Activated CD4-positive, alpha-beta memory T cell treated with anti-CD3 and anti-CD28 coated beads for 36 hours (primary cell): ENCODE results near the gene KIRREL3. TPM values are rescaled to one million over a fixed set of nuclear protein-coding genes. Genes with fewer than 3 reads are reported as not detected.

Experiments
- CTCF ChIA-PET: fragments of 350-600 bp; sonication (Branson Sonifier 250); formaldehyde crosslinking; loops from one replicate; lab custom pipeline; 2021; ENCODE audit warnings: antibody characterized with exemption, inconsistent platforms; lab: Charles Lee
- POLR2A ChIA-PET: fragments of 350-600 bp; sonication (Branson Sonifier 250); formaldehyde crosslinking; loops from one replicate; lab custom pipeline; 2021; ENCODE audit warnings: antibody characterized with exemption; lab: Charles Lee
- DNase-seq: peaks from one replicate; pipeline ENCODE4 v3.0.0-alpha.2; 2020
- H3K27ac Mint-ChIP-seq: one replicate; pipeline ENCODE4 v1.8.0; 2021; ENCODE audit warnings: mixed read lengths
- H3K27me3 Mint-ChIP-seq: one replicate; pipeline ENCODE4 v1.8.0; 2021; ENCODE audit warnings: mixed read lengths
- H3K36me3 Mint-ChIP-seq: one replicate; pipeline ENCODE4 v1.8.0; 2021; ENCODE audit warnings: mixed read lengths
- H3K4me1 Mint-ChIP-seq: one replicate; pipeline ENCODE4 v1.8.0; 2021; ENCODE audit warnings: low read depth, mixed read lengths
- H3K4me3 Mint-ChIP-seq: one replicate; pipeline ENCODE4 v1.8.0; 2021; ENCODE audit warnings: mild to moderate bottlenecking, mixed read lengths
- H3K9me3 Mint-ChIP-seq: one replicate; pipeline ENCODE4 v1.8.0; 2021; ENCODE audit warnings: mixed read lengths
- intact Hi-C: fragments of 100-400 bp; cut with micrococcal nuclease; formaldehyde crosslinking; loops from one replicate; pipeline ENCODE4 v1.15.1; 2023
- total RNA-seq, 2 experiments: library from RNA; stranded (reverse); gene quantifications; one replicate each; pipeline ENCODE4 v1.2.3, GENCODE V29; 2021

The KIRREL3 gene
- total RNA-seq, 2 experiments from 2014 or later: not detected

DNA sequence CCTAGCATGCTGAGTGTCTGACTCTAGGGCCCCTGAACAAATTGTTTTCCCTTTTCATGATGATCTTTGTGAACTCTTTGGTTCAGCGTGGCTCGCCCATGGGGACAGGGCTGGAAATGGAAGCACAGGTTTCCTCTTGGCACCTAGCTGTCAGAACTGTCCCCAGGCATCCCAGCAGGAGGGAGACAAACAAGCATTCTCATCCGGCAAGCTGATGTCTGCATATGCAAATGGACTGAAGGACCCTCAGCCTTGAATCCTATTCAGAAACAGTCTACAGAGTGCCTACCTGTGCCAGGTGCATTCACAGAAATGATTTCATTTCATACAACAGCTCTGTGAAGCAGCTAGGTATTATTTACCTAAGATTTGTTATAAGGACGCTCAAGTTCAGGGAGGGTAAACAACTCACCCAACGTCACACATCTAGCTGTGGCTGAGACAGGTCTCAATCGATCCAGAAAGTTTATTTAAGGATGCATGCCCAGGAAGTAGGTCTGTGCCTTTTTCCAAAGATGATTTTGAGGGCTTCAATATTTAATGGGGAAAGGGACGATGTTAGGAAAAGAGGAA lies 176.4 kb downstream of the KIRREL3 start:
- Mint-ChIP-seq H3K4me1 (no peaks in the 10 kb centered on the region), H3K4me3 (no peak overlapping the region), H3K27me3 (no peaks in the 10 kb centered on the region), H3K27ac (no peak overlapping the region), H3K9me3 (no peaks in the 10 kb centered on the region), H3K36me3 (no peaks in the 10 kb centered on the region)
- ChIA-PET CTCF (no interaction called here), POLR2A (no interaction called here)
- DNase-seq: no peak
- intact Hi-C loops: no loop called here

DNA sequence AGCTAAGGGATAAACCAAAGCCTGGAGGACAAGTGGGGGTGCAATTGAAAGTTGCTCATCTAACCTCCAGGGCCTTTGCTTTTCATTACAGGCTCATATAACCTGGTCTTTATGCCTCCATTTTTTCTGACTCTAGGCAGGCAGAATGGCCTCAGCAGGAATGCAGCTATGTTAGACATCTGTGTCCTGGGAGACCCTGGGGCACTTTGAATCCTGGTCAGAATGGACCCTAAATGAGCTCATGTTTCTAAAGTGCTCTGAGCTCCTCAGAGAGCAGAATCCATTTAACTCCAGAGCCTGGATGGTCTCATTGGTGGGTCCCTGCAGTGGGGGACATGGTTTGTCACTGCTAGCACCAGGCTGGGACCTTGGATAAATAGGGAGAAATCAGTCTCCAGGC lies 177.3 kb downstream of the KIRREL3 start:
- ChIA-PET CTCF (no interaction called here), POLR2A (no interaction called here)
- H3K4me3 Mint-ChIP-seq: no peak overlapping the region
- DNase-seq: no peak
- intact Hi-C loops: no loop called here
- no peaks in the 10 kb centered on the region for H3K36me3 Mint-ChIP-seq
- no peaks in the 10 kb centered on the region for H3K27me3 Mint-ChIP-seq
- H3K9me3 Mint-ChIP-seq: no peaks in the 10 kb centered on the region
- H3K27ac Mint-ChIP-seq: no peak overlapping the region
- H3K4me1 Mint-ChIP-seq: no peaks in the 10 kb centered on the region

DNA sequence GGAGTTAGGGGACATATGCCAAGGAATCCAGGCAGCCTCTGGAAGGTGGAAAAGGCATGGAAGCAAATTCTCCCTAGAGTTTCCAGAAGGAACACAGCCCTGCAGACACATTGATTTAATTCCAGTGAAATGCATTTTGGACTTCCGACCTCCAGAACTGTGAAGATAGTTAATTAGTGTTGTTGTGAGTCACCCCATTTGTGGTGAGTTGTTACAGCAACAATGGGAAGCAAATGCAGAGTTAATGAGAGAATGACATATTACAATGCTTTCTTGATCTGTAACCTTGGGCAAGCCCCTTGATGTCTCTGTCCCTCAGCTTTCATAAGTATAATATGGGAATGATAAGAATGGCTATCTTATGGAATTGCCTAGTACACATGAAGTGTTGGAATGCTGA lies 178.7 kb downstream of the KIRREL3 start:
- Mint-ChIP-seq H3K4me1 (no peaks in the 10 kb centered on the region), H3K9me3 (no peaks in the 10 kb centered on the region), H3K4me3 (no peak overlapping the region), H3K27me3 (no peaks in the 10 kb centered on the region), H3K36me3 (no peaks in the 10 kb centered on the region), H3K27ac (no peak overlapping the region)
- DNase-seq: no peak
- intact Hi-C loops: no loop called here
- ChIA-PET POLR2A (no interaction called here), CTCF (interaction anchor here (1.5 kb wide), 1 partner anchor 169 kb away, joined by 3 read pairs; no protein-coding TSS in a partner anchor)

DNA sequence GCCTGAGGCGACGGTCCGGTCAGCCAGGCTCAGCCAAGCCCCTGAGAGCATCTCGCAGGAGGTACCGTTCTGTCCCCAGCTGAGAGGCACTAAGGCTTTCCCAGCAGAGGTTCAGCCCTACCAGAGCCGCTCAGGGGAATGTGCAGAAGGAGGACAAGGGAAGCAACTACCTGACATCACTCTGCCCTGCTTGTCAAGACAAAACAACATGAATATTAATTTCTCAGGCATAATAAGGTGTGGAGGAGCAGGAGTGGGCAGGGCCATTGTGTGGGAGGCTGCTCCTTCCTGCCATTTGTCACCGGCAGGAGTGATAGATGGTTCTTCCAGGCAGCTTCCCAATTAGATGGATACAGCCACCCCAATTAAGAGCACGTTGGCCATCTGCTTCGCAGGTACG lies 181.4 kb downstream of the KIRREL3 start:
- H3K36me3 Mint-ChIP-seq: no peaks in the 10 kb centered on the region
- H3K27ac Mint-ChIP-seq: no peak overlapping the region
- no peak for DNase-seq
- intact Hi-C loops: no loop called here
- no peak overlapping the region for H3K4me3 Mint-ChIP-seq
- peaks cover 3% of the 10 kb centered on the region for H3K27me3 Mint-ChIP-seq
- POLR2A ChIA-PET: no interaction called here
- no peaks in the 10 kb centered on the region for H3K4me1 Mint-ChIP-seq
- H3K9me3 Mint-ChIP-seq: no peaks in the 10 kb centered on the region
- CTCF ChIA-PET: no interaction called here

DNA sequence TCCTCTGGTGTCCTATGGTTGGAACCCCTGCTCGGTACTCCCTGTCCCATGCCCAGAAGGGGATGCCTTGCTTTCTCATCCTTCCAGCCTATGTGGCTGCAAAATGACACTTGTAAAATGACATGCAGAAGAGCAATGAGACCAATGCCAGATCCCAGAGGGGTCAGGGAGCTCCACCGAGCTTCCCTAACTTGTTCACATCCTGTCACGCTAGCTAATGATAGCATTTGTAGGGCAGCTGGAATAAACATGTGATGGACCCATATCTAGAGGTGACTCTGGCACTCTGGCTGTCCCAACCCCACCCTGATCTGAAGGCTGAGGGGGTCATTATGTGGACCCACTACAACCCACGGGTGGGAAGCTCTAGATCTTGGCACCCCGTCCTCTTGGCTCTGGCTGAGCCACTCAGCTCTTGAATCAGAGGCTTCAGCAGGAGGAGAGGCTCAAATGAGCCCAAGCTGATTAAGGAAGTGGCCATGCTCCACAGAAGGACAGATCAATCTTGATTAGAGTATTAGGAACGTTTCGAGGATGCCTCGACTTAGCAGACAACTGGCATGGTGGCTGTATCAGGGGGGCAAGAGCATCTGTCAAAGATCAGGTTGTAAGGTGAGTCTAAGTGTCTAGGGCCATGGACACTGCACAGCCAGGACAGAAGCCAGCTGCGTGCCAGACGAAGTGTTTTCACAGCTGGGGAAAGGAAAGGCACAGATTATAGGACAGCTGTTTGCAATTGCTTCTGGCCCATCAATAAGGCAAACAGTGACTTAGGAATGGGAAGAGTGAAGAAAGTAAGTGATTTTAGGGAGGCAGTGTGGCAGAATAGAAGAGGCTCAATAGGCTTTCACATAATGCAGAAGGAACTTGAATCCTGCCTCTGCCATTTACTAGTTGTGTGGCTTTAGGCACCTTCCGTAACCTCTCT lies 182.8 kb downstream of the KIRREL3 start:
- CTCF ChIA-PET: no interaction called here
- Mint-ChIP-seq H3K27me3 (peaks cover 3% of the 10 kb centered on the region), H3K27ac (no peak overlapping the region), H3K4me3 (no peak overlapping the region), H3K4me1 (no peaks in the 10 kb centered on the region), H3K9me3 (no peaks in the 10 kb centered on the region), H3K36me3 (no peaks in the 10 kb centered on the region)
- POLR2A ChIA-PET: no interaction called here
- no peak for DNase-seq
- intact Hi-C loops: no loop called here

DNA sequence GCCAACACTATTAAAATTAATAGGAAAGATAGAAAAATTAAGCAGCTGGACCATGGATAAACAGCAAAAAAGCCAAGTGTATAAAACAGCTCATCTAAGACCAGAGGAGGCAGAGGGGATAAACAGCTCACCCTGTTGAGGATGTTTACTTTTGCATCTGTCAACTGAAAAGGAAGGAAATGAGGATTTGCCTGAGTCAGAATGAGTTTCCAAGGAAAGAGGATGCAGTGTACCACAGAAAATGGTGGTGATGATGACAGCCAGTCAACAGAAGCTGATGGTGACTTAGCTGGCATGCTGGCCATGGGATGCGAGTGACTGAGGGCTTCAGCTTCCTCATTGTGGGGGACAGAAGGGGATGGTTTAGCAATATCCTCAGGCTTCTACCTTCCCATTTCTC lies 183.5 kb downstream of the KIRREL3 start:
- no peaks in the 10 kb centered on the region for H3K9me3 Mint-ChIP-seq
- DNase-seq: no peak
- intact Hi-C loops: no loop called here
- CTCF ChIA-PET: no interaction called here
- no peak overlapping the region for H3K27ac Mint-ChIP-seq
- POLR2A ChIA-PET: no interaction called here
- no peaks in the 10 kb centered on the region for H3K36me3 Mint-ChIP-seq
- no peaks in the 10 kb centered on the region for H3K4me1 Mint-ChIP-seq
- peaks cover 3% of the 10 kb centered on the region for H3K27me3 Mint-ChIP-seq
- H3K4me3 Mint-ChIP-seq: no peak overlapping the region

DNA sequence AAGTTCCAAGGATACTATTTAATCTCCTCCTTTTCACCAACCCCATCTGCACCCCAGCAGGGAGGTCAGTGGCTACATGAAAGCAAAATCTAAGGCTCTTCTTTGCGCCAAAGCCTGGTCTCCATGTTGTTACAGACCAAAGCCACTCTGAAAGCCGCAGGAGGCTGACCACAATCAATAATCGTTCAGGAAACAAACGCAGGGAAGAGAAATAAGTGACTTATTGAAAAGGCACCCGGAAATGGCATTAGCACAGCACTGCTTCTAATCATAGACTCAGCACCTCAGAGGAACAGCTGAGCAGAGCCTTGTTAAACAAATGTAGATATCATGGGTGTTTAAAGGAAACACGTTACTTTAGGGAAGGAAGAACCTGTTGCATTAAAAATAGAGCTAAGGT lies 183.9 kb downstream of the KIRREL3 start:
- ChIA-PET POLR2A (no interaction called here), CTCF (no interaction called here)
- no peaks in the 10 kb centered on the region for H3K36me3 Mint-ChIP-seq
- H3K9me3 Mint-ChIP-seq: no peaks in the 10 kb centered on the region
- intact Hi-C loops: no loop called here
- DNase-seq: no peak
- H3K4me3 Mint-ChIP-seq: no peak overlapping the region
- H3K27me3 Mint-ChIP-seq: peaks cover 3% of the 10 kb centered on the region
- no peak overlapping the region for H3K27ac Mint-ChIP-seq
- no peaks in the 10 kb centered on the region for H3K4me1 Mint-ChIP-seq

DNA sequence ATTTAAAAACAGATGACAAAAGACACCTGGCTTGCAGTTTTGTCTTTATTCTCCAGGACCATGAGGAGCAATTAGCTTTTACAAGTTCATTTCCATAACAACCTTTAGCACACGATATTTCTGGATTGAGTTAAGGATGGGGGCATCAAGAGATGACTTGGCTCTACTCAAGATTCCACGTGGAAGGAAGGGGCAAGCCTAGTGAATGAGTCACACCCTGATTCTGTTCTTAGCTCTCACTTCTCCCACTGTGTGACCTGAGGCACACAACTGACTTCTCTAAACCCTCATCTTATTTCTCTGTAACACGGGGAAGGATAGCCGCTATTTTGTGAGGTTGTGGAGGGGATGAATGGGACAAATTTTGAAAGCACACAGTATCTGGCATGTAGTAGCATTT lies 185.5 kb downstream of the KIRREL3 start:
- intact Hi-C loops: no loop called here
- Mint-ChIP-seq H3K9me3 (no peaks in the 10 kb centered on the region), H3K27me3 (peaks cover 3% of the 10 kb centered on the region), H3K36me3 (no peaks in the 10 kb centered on the region), H3K4me3 (no peak overlapping the region), H3K27ac (no peak overlapping the region), H3K4me1 (no peaks in the 10 kb centered on the region)
- no peak for DNase-seq
- ChIA-PET POLR2A (no interaction called here), CTCF (no interaction called here)

DNA sequence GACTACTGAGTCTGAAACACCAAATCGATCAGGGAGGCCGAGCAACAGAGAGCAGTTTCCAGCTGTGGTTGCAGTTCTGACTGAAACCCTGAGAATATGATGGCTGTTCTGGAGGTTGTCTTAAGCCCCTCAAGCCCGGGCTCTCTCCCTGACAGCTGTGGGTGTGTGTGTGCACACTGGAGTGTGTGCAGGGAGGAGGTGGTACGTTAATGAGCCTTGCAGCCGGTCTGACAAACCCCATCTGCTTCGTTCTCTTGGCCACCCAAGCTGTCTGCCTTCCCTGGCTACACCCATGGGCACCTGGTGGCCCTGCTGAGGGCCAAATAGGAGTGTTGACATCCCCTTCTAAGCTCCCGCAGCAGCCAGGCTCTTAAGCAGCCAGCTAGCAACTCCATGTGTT lies 189.8 kb downstream of the KIRREL3 start:
- peaks cover 4% of the 10 kb centered on the region for H3K27me3 Mint-ChIP-seq
- POLR2A ChIA-PET: no interaction called here
- H3K36me3 Mint-ChIP-seq: no peaks in the 10 kb centered on the region
- no peak overlapping the region for H3K27ac Mint-ChIP-seq
- H3K4me3 Mint-ChIP-seq: no peak overlapping the region
- no peak for DNase-seq
- CTCF ChIA-PET: no interaction called here
- intact Hi-C loops: no loop called here
- H3K4me1 Mint-ChIP-seq: no peaks in the 10 kb centered on the region
- H3K9me3 Mint-ChIP-seq: no peaks in the 10 kb centered on the region

DNA sequence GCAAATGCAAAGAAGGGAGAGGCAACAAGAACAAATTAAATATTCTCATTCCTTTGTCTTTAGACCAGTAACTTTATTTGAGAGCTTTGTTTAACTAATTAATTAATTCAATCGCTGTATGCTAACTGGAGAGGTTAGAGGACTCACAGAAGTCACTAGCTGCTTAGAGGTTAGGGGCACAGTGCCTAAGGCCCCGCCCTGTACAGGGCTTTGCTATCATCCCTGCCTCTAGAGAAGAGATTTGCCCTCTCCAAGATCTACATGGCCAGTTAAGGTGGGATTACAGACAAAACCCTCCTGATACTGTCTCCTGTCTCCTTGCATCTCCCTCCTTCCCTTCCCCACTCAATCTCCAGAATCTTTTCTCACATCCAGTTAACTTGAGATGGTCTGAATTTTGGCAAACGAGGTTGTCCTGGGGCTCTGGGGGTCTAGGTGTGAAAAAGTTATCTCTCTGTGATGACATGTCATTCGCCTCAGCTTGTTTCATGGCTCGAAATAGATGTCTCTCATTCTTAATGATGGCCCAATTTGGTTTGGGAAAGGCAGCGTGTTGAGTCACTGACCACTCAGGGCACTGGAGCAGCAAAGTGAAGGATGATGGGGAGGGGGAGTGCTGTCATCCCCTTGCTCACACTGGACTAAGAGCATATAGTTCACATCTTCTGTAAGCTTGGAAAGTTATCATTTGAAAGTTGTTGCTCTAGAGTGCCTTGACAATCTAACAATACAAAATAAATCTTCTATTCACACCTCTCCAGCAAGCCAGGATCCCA lies 190.9 kb downstream of the KIRREL3 start:
- H3K9me3 Mint-ChIP-seq: no peaks in the 10 kb centered on the region
- H3K36me3 Mint-ChIP-seq: no peaks in the 10 kb centered on the region
- DNase-seq: no peak
- ChIA-PET CTCF (no interaction called here), POLR2A (no interaction called here)
- no peak overlapping the region for H3K27ac Mint-ChIP-seq
- no peak overlapping the region for H3K4me3 Mint-ChIP-seq
- H3K27me3 Mint-ChIP-seq: peaks cover 1% of the 10 kb centered on the region
- intact Hi-C loops: no loop called here
- no peaks in the 10 kb centered on the region for H3K4me1 Mint-ChIP-seq

DNA sequence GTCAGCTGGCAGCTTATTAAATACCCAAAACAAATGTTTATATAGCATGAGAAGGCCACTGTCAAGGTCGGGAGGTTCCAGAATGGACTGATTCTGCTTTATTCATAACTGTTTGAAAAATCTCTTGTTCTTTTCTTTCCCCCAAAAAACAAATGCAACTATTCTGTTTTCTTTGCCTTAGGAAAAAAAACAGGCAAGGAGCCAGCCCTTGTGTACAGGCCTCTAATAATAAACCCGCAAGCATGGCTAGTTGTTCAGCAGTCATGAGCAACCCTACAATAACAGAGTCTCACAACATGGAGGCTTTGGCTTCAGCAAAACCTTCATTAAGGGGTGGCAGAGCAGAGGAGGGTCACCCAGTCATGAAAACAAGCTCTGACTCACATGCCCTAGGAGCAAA lies 191.7 kb downstream of the KIRREL3 start:
- ChIA-PET POLR2A (no interaction called here), CTCF (no interaction called here)
- DNase-seq: no peak
- Mint-ChIP-seq H3K4me3 (no peak overlapping the region), H3K36me3 (no peaks in the 10 kb centered on the region), H3K4me1 (no peaks in the 10 kb centered on the region), H3K9me3 (no peaks in the 10 kb centered on the region), H3K27ac (no peak overlapping the region), H3K27me3 (peaks cover 1% of the 10 kb centered on the region)
- intact Hi-C loops: no loop called here

DNA sequence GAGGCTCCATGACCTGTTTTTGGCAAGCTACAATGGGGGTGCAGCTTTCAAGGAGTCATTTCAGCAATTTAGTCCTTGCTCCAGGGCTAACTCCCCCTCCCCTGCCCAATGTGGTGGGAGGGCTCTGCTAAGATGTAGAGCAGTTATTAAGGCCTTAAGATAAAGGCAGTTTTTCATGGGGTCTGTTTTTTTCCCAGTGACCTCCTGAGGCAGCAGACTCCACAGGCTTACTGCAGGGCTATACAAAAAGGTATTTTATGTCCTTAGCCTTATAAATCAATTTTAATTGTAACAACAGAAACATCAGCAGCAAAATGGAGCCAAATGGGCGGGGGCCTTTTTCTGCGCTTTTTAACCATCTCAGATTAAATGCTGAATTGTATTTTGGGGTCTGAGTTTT lies 192.3 kb downstream of the KIRREL3 start:
- H3K27ac Mint-ChIP-seq: no peak overlapping the region
- H3K36me3 Mint-ChIP-seq: no peaks in the 10 kb centered on the region
- intact Hi-C loops: no loop called here
- ChIA-PET CTCF (no interaction called here), POLR2A (no interaction called here)
- no peaks in the 10 kb centered on the region for H3K4me1 Mint-ChIP-seq
- DNase-seq: no peak
- no peaks in the 10 kb centered on the region for H3K9me3 Mint-ChIP-seq
- H3K4me3 Mint-ChIP-seq: no peak overlapping the region
- peaks cover 4% of the 10 kb centered on the region for H3K27me3 Mint-ChIP-seq
